A673 (cell line): ENCODE data around the gene ISOC2. TPM values are rescaled to one million over a fixed set of nuclear protein-coding genes. Genes with fewer than 3 reads are reported as not detected.
A peak's percentile ranks its signal among the peaks of the same experiment; 100 is the strongest.

Experiments
- BruUV-seq: library from RNA; stranded (reverse); fragments of 400-500 nt; replicated peaks from 2 replicates; lab custom pipeline; 2021; lab: Mats Ljungman, UMichigan
- CTCF ChIA-PET: fragments of 300-600 bp; sonication (Branson Sonifier 250); formaldehyde crosslinking; loops from one replicate; lab custom pipeline; 2022; ENCODE audit warnings: antibody characterized with exemption; lab: Charles Lee
- POLR2A ChIA-PET: fragments of 300-600 bp; sonication (Branson Sonifier 250); formaldehyde crosslinking; loops from one replicate; lab custom pipeline; 2022; ENCODE audit warnings: antibody characterized with exemption; ENCODE audit not compliant: low non-redundant PET; lab: Charles Lee
- DNase-seq: peaks from one replicate; pipeline ENCODE4 v3.0.0-alpha.2; 2015; ENCODE audit warnings: low spot score
- H3K27ac ChIP-seq: fragments of 200-600 bp; sonication (generic); 2 replicates; pipeline ENCODE4 v1.5.1; 2016; ENCODE audit warnings: mixed run types, low read depth, mild to moderate bottlenecking, mixed read lengths, antibody characterized with exemption, low read length; ENCODE audit not compliant: poor library complexity, severe bottlenecking
- H3K27me3 ChIP-seq: fragments of 200-600 bp; sonication (generic); replicated peaks from 2 replicates; pipeline ENCODE4 v1.6.1; 2017; ENCODE audit warnings: mixed run types, low read depth, mild to moderate bottlenecking, mixed read lengths, antibody characterized with exemption, low read length; ENCODE audit not compliant: insufficient read depth, poor library complexity
- H3K36me3 ChIP-seq: fragments of 200-600 bp; sonication (generic); 2 replicates; pipeline ENCODE4 v1.6.1; 2016; ENCODE audit warnings: mixed run types, mild to moderate bottlenecking, mixed read lengths, antibody characterized with exemption, low read length; ENCODE audit not compliant: insufficient read depth, poor library complexity, severe bottlenecking
- H3K4me1 ChIP-seq: fragments of 200-600 bp; sonication (generic); 2 replicates; pipeline ENCODE4 v1.6.1; 2017; ENCODE audit warnings: mixed run types, mild to moderate bottlenecking, mixed read lengths, antibody characterized with exemption, low read length; ENCODE audit not compliant: insufficient read depth, poor library complexity, severe bottlenecking
- H3K4me3 ChIP-seq: fragments of 200-600 bp; sonication (generic); 2 replicates; pipeline ENCODE4 v1.5.1; 2016; ENCODE audit warnings: low read depth, mixed run types, mild to moderate bottlenecking, mixed read lengths, low read length; ENCODE audit not compliant: poor library complexity, severe bottlenecking
- H3K9me3 ChIP-seq: fragments of 200-600 bp; sonication (generic); 2 replicates; pipeline ENCODE4 v1.6.1; 2016; ENCODE audit warnings: mixed run types, low read depth, mild to moderate bottlenecking, mixed read lengths, antibody characterized with exemption, low read length; ENCODE audit not compliant: poor library complexity, severe bottlenecking
- EZH2 ChIP-seq: fragments of 200-600 bp; sonication (generic); IDR thresholded peaks from 2 replicates; pipeline ENCODE4 v1.6.1; 2017; ENCODE audit warnings: borderline replicate concordance, low read depth, mild to moderate bottlenecking, mixed read lengths, antibody characterized with exemption, low read length; ENCODE audit not compliant: poor library complexity, severe bottlenecking
- intact Hi-C: fragments of 100-400 bp; cut with micrococcal nuclease; formaldehyde crosslinking; loops from one replicate; pipeline ENCODE4 v1.10.0; 2022; ENCODE audit not compliant: unreplicated experiment
- total RNA-seq: library from RNA; stranded (reverse); gene quantifications from 2 replicates; pipeline ENCODE4 v1.2.3, GENCODE V29; 2021
- TF ChIP-seq, protein P1 (sequence below): fragments of 300-800, 200-600 bp; sonication (generic); conservative IDR thresholded peaks from 2 replicates; pipeline ENCODE4 v1.5.1; 2017; ENCODE audit warnings: low read depth, mild to moderate bottlenecking, antibody characterized with exemption, low read length, moderate library complexity, mixed read lengths

The ISOC2 gene
- total RNA-seq, 1 experiment from 2014 or later, result 33.2 TPM

DNA sequence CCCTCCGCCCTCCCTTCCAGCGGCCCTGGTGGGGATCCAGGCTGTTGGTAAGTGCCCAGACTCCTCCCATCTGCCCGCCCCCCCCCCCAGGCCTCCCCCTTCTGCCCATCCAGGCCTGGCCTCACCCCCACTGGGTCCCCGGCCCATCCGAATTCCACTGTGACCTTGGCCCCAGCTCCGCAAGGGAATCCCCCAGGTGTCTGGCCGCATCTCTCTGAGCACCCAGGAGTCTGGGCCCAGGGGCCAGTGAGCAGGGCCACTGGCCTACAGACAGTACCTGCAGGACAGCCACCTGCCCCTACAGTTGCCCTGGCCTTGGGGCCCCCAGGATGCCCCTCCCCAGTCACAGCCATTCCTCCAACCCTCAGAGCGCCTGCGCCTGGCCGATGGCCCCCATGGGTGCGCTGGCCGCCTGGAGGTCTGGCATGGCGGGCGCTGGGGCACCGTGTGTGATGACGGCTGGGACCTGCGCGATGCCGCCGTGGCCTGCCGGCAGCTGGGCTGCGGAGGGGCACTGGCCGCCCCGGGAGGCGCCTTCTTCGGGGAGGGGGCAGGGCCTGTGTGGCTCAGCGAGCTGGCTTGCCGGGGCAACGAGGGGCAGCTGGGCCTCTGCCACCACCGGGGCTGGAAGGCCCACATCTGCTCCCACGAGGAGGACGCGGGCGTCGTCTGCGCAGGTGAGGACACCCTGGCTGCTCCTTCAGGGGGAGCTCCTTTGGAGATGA is 27.7 kb upstream of the ISOC2 start:
- no peak overlapping the region for H3K27ac ChIP-seq
- no peak for TF ChIP-seq EZH2
- TF ChIP-seq, protein P1, sequence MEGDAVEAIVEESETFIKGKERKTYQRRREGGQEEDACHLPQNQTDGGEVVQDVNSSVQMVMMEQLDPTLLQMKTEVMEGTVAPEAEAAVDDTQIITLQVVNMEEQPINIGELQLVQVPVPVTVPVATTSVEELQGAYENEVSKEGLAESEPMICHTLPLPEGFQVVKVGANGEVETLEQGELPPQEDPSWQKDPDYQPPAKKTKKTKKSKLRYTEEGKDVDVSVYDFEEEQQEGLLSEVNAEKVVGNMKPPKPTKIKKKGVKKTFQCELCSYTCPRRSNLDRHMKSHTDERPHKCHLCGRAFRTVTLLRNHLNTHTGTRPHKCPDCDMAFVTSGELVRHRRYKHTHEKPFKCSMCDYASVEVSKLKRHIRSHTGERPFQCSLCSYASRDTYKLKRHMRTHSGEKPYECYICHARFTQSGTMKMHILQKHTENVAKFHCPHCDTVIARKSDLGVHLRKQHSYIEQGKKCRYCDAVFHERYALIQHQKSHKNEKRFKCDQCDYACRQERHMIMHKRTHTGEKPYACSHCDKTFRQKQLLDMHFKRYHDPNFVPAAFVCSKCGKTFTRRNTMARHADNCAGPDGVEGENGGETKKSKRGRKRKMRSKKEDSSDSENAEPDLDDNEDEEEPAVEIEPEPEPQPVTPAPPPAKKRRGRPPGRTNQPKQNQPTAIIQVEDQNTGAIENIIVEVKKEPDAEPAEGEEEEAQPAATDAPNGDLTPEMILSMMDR, result no peak
- H3K4me3 ChIP-seq, result no peak overlapping the region
- CTCF ChIA-PET, result no interaction called here
- DNase-seq, result no peak
- H3K27me3 ChIP-seq, result no peaks in the 10 kb centered on the region
- intact Hi-C loops, result no loop called here
- no peaks in the 10 kb centered on the region for H3K36me3 ChIP-seq
- peaks cover 35% of the 10 kb centered on the region for H3K4me1 ChIP-seq
- H3K9me3 ChIP-seq, result no peaks in the 10 kb centered on the region
- POLR2A ChIA-PET, result no interaction called here
- BruUV-seq, result no TSS peak

DNA sequence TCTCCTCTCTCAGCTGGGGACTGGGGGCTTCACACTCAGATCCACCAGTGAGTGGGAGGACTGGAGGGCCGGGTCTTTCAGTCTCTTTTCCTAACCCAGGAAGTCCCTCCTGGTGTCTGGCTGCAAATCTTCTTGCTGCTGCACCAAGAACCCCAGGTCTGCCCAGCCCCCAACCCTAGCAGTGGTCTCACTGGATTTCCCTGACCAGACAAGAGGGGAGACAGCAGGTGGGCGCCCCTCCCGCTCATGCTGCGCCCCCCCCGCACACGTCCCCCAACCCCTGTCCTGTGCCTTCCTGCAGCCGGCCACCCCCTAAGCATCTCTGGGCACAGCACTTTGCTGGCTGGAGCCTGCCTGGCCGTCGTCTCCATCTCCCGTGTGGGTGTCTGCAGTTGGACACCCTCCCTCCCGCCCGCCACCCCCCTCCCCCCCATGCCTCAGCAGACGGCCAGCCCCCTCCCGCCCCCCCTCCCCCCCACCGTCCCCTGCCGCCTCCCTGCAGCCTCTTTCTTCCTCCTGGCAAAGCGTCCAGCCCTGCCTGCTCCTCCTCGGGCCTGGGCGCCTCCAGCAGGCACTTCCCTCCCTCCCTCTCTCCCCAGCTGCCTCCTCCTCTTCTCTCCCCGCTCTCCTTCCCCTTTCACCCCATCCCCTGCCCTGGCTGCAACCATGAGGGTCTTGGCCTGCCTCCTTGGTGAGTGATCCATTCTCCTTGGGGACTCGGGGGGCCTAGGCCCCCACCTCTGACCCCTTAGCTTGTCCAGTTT is 26.7 kb upstream of the ISOC2 start, which contains the start of gene SSC5D:
TSS of gene SSC5D (plus strand) at position 513 of the 764 bp plus-strand sequence. CDS start at position 667, 154 bp downstream.
- ChIA-PET POLR2A (no interaction called here), CTCF (no interaction called here)
- TF ChIP-seq EZH2, result no peak
- TF ChIP-seq, protein P1, result no peak
- H3K4me3 ChIP-seq, result no peak within 1 kb of the TSS
- no peaks in the 10 kb centered on the region for H3K9me3 ChIP-seq
- H3K36me3 ChIP-seq, result no peaks in the 10 kb centered on the region
- peak within 1 kb of the TSS; percentile 62 for H3K27ac ChIP-seq
- intact Hi-C loops, result no loop called here
- H3K27me3 ChIP-seq, result no peaks in the 10 kb centered on the region
- peaks cover 32% of the 10 kb centered on the region for H3K4me1 ChIP-seq
- BruUV-seq, result no TSS peak
- no peak for DNase-seq

DNA sequence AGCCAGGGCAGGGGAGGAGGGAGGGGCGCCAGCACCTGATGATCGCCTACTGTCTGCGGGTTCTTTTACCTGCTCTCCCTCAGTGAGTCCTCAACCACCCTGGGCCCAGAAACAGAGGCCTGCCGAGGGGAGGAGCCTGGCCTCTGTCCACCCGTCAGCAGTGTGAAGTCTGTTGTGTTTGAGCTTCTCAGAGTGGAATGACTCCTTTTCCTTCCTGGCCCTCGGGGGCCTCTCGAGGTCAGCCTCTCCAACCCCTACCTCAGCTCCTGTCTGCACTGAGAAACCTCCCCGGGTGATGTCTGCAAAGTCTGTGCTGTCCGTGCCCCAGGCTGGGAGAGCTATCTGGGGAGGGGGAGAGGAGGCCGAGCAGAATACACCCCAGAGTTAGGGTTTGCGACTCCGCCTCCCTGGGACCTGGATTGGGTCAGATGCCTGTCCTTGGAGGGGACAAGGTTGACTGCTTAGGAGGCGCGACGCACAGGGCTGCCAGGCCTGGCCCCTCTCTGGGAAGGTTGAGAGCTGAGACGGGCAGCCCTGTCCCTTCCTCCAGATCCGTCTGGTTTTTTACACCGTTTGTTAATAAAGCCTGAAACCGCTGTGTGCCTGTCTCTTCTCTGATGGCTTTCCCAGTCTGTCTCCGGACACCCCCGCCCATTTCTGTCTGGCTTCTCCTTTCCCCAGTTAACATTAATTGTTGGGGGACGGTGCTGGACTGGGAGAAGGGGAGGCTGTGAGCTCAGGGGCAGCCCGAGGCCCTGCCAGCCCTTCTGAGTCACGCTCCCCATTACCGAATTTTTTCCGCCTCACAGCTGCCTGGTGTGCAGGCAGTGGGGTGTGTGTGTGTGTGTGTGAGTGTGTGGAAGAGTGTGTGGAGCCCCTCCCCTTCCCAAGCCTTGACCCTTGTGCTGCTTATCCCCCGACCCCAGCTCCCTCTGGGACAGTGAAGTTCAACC is 25.8 kb upstream of the ISOC2 start:
- TF ChIP-seq EZH2, result no peak
- TF ChIP-seq, protein P1, result no peak
- ChIA-PET POLR2A (no interaction called here), CTCF (interaction anchor here (0.5 to 1.1 kb wide), 3 partner anchors 10 to 814 kb away, joined by 3 to 7 read pairs (median 4); no protein-coding TSS in a partner anchor)
- no peaks in the 10 kb centered on the region for H3K36me3 ChIP-seq
- H3K27ac ChIP-seq, result peak overlapping the region; percentile 62
- TSS peak; percentile 62 for BruUV-seq
- intact Hi-C loops, result no loop called here
- DNase-seq, result peak; percentile 81
- no peaks in the 10 kb centered on the region for H3K27me3 ChIP-seq
- peaks cover 32% of the 10 kb centered on the region for H3K4me1 ChIP-seq
- no peaks in the 10 kb centered on the region for H3K9me3 ChIP-seq
- no peak overlapping the region for H3K4me3 ChIP-seq
